C4-2B (cell line): Measurements from ENCODE around the gene CNTNAP1.

Source experiments
- CTCF ChIP-seq: fragments of 450-650 bp; conservative IDR thresholded peaks from 2 replicates; pipeline ENCODE4 v1.5.1; 2017; ENCODE audit warnings: mild to moderate bottlenecking
- ZFX ChIP-seq: fragments of 450-650 bp; IDR thresholded peaks from 2 replicates; pipeline ENCODE4 v1.6.1; 2017

GRCh38 chr17:42709561-42709960 is 27.2 kb downstream of the CNTNAP1 start:
- TF ChIP-seq CTCF (no peak), ZFX (no peak)
